ENCODE results near the gene CRACR2B. TPM values are rescaled to one million over a fixed set of nuclear protein-coding genes. Genes with fewer than 3 reads are reported as not detected.

Gene CRACR2B
- total and polyA plus RNA-seq, 2 of the 13 experiments (the other 11 are each of a cell fraction or from before 2014, with no cell fraction given): 14.9 to 21.0 TPM

DNA sequence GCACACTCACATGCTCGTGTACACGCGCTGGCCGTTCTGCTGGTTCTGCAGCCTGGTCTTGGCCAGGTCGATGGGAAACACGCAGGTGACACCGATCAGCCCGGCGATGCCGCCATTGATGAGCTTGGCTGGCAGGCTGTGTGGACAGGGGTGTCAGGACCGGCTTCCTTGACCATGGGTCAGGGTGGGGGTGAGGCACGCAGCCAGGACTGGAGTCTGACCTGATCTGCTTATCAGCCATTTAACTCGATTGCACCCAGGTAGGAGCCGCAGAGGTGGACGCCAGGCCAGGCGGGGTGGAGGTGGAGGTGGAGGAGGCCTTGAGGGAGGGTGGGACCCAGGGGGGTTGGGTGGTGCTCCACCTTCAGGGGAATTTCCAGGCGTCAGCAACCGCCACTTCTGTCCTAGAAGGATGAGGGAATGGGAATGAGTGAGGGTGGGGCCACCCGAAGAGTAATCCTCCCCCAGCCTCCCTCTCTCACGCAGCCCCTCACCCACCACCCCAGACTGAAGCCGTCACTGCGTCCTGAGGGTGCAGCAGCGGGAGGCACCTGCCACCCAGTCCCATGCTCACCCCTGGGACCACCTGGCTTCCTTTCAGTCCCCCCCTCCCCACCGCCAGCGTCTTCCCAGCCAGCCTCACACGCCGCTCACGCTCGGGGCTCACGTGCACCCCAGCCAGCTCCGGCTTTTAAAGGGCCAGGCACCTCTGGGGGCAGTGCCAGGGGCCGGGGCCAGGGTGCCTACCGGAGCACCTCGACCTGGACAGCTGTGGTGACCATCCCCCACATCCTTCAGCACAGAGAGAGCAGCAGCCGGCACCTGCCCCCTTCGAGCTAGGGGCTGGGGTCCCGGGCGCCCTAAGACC, 32.7 kb upstream of the CRACR2B start:
- Histone ChIP-seq H3K9me3 (ENCODE audit: low read length) (no peaks in the 10 kb centered on the region), H3K4me1 (ENCODE audit: insufficient read depth, low read length) (no peaks in the 10 kb centered on the region), H2AFZ (ENCODE audit: low read length) (no peak overlapping the region), H3K4me2 (ENCODE audit: low read depth, low read length) (peak overlapping the region; percentile 93), H4K20me1 (ENCODE audit: insufficient read depth, low read length) (no peaks in the 10 kb centered on the region), H3K9ac (ENCODE audit: insufficient read depth, low read depth, low read length) (peak overlapping the region; percentile 77; the same call in 1 of the 2 replicates), H3K79me2 (ENCODE audit: insufficient read depth, low read length) (peaks cover 4% of the 10 kb centered on the region), H3K27me3 (ENCODE audit: control insufficient read depth in 1 of 2, insufficient read depth in 2 of 2, low read length in 2 of 2) (no peaks in the 10 kb centered on the region; a peak in 1 of 5 replicates), H3K27ac (ENCODE audit: extremely low read length, insufficient read depth, low read length) (no peak overlapping the region), H3K36me3 (replicated peaks in 1 of 2; ENCODE audit: control insufficient read depth in 1 of 2, insufficient read depth in 2 of 2, low read length in 2 of 2) (no peaks in the 10 kb centered on the region; a peak in 1 of 5 replicates), H3K4me3 (replicated peaks in 1 of 3; ENCODE audit: insufficient read depth in 1 of 3, low read depth in 2 of 3, low read length in 3 of 3) (peak overlapping the region; percentile 83 to 97 (median 94); a peak in 5 of 6 replicates)
- CTCF ChIA-PET (ENCODE audit: low intra/inter-chr PET ratio, low total read pairs): no interaction called here
- intact Hi-C loops (cut with micrococcal nuclease; ENCODE audit: unreplicated experiment): no loop called here
- in situ Hi-C loops (cut with HindIII; ENCODE audit: extremely low pct_ligation_motif_present, low pct_unique_long_range_greater_than_20kb): no loop called here
- DNase-seq (ENCODE audit: low spot score): no peak
- no TSS peak for BruUV-seq (replicated peaks)
- POLR2A ChIA-PET: interaction anchor here (0.9 to 5.3 kb wide), 8 partner anchors 11 to 897 kb away, joined by 4 to 44 read pairs (median 16); partner anchors contain the start of genes DEAF1, GATD1, PIDD1 and PNPLA2
- 85% methylated on average over 30 of the region's 38 CpGs for WGBS (ENCODE audit: low lambda C conversion rate)
- ATAC-seq: no peak
- no peak for FAIRE-seq
- TF ChIP-seq DNMT3B (CRISPR knock-in tag; conservative IDR thresholded peaks at IDR 0.05) (no peak), BHLHE40 (IDR thresholded peaks at IDR 0.05; ENCODE audit: low read length) (peak; percentile 50; the same call in 1 of the 2 replicates), ZNF652 (CRISPR knock-in tag; IDR thresholded peaks at IDR 0.05; ENCODE audit: borderline replicate concordance, low read depth) (no peak), HNRNPLL (IDR thresholded peaks at IDR 0.05; ENCODE audit: low read depth, low read length, poor library complexity, severe bottlenecking) (peak; percentile 11), KDM5B (CRISPR knock-in tag; IDR thresholded peaks at IDR 0.05; ENCODE audit: borderline replicate concordance) (no peak)
- TF ChIP-seq, protein P1, sequence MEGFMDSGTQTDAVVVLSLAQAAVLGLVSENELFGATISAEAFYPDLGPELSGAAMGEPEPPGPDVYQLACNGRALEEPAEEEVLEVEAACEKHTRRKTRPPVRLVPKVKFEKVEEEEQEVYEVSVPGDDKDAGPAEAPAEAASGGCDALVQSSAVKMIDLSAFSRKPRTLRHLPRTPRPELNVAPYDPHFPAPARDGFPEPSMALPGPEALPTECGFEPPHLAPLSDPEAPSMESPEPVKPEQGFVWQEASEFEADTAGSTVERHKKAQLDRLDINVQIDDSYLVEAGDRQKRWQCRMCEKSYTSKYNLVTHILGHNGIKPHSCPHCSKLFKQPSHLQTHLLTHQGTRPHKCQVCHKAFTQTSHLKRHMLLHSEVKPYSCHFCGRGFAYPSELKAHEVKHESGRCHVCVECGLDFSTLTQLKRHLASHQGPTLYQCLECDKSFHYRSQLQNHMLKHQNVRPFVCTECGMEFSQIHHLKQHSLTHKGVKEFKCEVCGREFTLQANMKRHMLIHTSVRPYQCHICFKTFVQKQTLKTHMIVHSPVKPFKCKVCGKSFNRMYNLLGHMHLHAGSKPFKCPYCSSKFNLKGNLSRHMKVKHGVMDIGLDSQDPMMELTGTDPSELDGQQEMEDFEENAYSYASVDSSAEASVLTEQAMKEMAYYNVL (CRISPR knock-in tag; IDR thresholded peaks at IDR 0.05; ENCODE audit: borderline replicate concordance): no peak
- TF ChIP-seq, protein P2, sequence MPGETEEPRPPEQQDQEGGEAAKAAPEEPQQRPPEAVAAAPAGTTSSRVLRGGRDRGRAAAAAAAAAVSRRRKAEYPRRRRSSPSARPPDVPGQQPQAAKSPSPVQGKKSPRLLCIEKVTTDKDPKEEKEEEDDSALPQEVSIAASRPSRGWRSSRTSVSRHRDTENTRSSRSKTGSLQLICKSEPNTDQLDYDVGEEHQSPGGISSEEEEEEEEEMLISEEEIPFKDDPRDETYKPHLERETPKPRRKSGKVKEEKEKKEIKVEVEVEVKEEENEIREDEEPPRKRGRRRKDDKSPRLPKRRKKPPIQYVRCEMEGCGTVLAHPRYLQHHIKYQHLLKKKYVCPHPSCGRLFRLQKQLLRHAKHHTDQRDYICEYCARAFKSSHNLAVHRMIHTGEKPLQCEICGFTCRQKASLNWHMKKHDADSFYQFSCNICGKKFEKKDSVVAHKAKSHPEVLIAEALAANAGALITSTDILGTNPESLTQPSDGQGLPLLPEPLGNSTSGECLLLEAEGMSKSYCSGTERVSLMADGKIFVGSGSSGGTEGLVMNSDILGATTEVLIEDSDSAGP (CRISPR knock-in tag; IDR thresholded peaks at IDR 0.05; ENCODE audit: borderline replicate concordance): peak; percentile 92
- TF ChIP-seq, protein P3, sequence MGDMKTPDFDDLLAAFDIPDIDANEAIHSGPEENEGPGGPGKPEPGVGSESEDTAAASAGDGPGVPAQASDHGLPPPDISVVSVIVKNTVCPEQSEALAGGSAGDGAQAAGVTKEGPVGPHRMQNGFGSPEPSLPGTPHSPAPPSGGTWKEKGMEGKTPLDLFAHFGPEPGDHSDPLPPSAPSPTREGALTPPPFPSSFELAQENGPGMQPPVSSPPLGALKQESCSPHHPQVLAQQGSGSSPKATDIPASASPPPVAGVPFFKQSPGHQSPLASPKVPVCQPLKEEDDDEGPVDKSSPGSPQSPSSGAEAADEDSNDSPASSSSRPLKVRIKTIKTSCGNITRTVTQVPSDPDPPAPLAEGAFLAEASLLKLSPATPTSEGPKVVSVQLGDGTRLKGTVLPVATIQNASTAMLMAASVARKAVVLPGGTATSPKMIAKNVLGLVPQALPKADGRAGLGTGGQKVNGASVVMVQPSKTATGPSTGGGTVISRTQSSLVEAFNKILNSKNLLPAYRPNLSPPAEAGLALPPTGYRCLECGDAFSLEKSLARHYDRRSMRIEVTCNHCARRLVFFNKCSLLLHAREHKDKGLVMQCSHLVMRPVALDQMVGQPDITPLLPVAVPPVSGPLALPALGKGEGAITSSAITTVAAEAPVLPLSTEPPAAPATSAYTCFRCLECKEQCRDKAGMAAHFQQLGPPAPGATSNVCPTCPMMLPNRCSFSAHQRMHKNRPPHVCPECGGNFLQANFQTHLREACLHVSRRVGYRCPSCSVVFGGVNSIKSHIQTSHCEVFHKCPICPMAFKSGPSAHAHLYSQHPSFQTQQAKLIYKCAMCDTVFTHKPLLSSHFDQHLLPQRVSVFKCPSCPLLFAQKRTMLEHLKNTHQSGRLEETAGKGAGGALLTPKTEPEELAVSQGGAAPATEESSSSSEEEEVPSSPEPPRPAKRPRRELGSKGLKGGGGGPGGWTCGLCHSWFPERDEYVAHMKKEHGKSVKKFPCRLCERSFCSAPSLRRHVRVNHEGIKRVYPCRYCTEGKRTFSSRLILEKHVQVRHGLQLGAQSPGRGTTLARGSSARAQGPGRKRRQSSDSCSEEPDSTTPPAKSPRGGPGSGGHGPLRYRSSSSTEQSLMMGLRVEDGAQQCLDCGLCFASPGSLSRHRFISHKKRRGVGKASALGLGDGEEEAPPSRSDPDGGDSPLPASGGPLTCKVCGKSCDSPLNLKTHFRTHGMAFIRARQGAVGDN (CRISPR knock-in tag; IDR thresholded peaks at IDR 0.05): no peak
- TF ChIP-seq, protein P4, sequence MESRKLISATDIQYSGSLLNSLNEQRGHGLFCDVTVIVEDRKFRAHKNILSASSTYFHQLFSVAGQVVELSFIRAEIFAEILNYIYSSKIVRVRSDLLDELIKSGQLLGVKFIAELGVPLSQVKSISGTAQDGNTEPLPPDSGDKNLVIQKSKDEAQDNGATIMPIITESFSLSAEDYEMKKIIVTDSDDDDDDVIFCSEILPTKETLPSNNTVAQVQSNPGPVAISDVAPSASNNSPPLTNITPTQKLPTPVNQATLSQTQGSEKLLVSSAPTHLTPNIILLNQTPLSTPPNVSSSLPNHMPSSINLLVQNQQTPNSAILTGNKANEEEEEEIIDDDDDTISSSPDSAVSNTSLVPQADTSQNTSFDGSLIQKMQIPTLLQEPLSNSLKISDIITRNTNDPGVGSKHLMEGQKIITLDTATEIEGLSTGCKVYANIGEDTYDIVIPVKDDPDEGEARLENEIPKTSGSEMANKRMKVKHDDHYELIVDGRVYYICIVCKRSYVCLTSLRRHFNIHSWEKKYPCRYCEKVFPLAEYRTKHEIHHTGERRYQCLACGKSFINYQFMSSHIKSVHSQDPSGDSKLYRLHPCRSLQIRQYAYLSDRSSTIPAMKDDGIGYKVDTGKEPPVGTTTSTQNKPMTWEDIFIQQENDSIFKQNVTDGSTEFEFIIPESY (CRISPR knock-in tag; IDR thresholded peaks at IDR 0.05): 0 out of 2 replicates have a peak, but pooled peaks have one; percentile 11
- TF ChIP-seq, protein P5, sequence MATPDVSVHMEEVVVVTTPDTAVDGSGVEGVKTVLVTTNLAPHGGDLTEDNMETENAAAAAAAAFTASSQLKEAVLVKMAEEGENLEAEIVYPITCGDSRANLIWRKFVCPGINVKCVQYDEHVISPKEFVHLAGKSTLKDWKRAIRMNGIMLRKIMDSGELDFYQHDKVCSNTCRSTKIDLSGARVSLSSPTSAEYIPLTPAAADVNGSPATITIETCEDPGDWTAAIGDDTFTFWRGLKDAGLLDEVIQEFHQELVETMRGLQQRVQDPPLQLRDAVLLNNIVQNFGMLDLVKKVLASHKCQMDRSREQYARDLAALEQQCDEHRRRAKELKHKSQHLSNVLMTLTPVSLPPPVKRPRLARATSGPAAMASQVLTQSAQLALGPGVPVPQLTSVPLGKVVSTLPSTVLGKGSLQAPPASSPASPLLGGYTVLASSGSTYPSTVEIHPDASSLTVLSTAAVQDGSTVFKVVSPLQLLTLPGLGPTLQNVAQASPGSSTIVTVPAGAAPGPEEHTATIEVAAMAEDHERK (CRISPR knock-in tag; IDR thresholded peaks at IDR 0.05; ENCODE audit: low read depth): no peak

All from HepG2 (cell line).